Loucy (cell line): ENCODE data around the gene NELFE.
A peak's percentile ranks its signal among the peaks of the same experiment; 100 is the strongest.

ENCODE experiments used
- H2AFZ ChIP-seq: fragments of 200-600 bp; sonication (generic); 2 replicates; pipeline ENCODE4 v1.6.0; 2016; ENCODE audit warnings: antibody characterized with exemption, mild to moderate bottlenecking, low read length, moderate library complexity
- H3F3A ChIP-seq: fragments of 200-600 bp; 2 replicates; pipeline ENCODE4 v1.6.0; 2016; ENCODE audit warnings: antibody characterized with exemption, low read depth, mild to moderate bottlenecking
- H3K27me3 ChIP-seq: fragments of 200-600 bp; sonication (generic); 2 replicates; pipeline ENCODE4 v1.6.1; 2014; ENCODE audit warnings: low read length, mild to moderate bottlenecking; ENCODE audit not compliant: insufficient read depth, poor library complexity, severe bottlenecking
- H3K36me3 ChIP-seq: fragments of 200-600 bp; sonication (generic); 2 replicates; pipeline ENCODE4 v1.6.1; 2016; ENCODE audit warnings: low read length; ENCODE audit not compliant: insufficient read depth
- H3K4me1 ChIP-seq: fragments of 200-600 bp; sonication (generic); 2 replicates; pipeline ENCODE4 v1.5.1; 2014; ENCODE audit warnings: low read length, mild to moderate bottlenecking; ENCODE audit not compliant: insufficient read depth, poor library complexity, severe bottlenecking
- H3K4me2 ChIP-seq: fragments of 200-600 bp; sonication (generic); 2 replicates; pipeline ENCODE4 v1.6.0; 2014; ENCODE audit warnings: antibody characterized with exemption, low read length, low read depth, mild to moderate bottlenecking; ENCODE audit not compliant: poor library complexity, severe bottlenecking
- H3K4me3 ChIP-seq: fragments of 200-600 bp; sonication (generic); 2 replicates; pipeline ENCODE4 v1.5.1; 2014; ENCODE audit warnings: low read length, mild to moderate bottlenecking, mixed read lengths; ENCODE audit not compliant: poor library complexity, severe bottlenecking
- H3K79me2 ChIP-seq: fragments of 200-600 bp; sonication (generic); 2 replicates; pipeline ENCODE4 v1.6.1; 2014; ENCODE audit warnings: low read length; ENCODE audit not compliant: insufficient read depth
- H3K9ac ChIP-seq: fragments of 200-600 bp; sonication (generic); 2 replicates; pipeline ENCODE4 v1.6.0; 2014; ENCODE audit warnings: mild to moderate bottlenecking, low read depth, low read length, moderate library complexity; ENCODE audit not compliant: poor library complexity, severe bottlenecking
- H3K9me2 ChIP-seq: fragments of 200-600 bp; sonication (generic); replicated peaks from 2 replicates; pipeline ENCODE4 v1.6.1; 2016; ENCODE audit warnings: low read depth, low read length, mixed read lengths
- H3K9me3 ChIP-seq: fragments of 200-600 bp; sonication (generic); 2 replicates; pipeline ENCODE4 v1.6.1; 2014; ENCODE audit warnings: mild to moderate bottlenecking, antibody characterized with exemption, low read length, low read depth; ENCODE audit not compliant: insufficient read depth
- H4K20me1 ChIP-seq: fragments of 200-600 bp; sonication (generic); 2 replicates; pipeline ENCODE4 v1.6.0; 2014; ENCODE audit warnings: antibody characterized with exemption, low read length, mild to moderate bottlenecking; ENCODE audit not compliant: insufficient read depth, poor library complexity, severe bottlenecking
- EZH2phosphoT487 ChIP-seq: fragments of 200-600 bp; IDR thresholded peaks from 2 replicates; pipeline ENCODE4 v1.6.1; 2018; ENCODE audit warnings: antibody characterized with exemption, mild to moderate bottlenecking, moderate library complexity, borderline replicate concordance
- TF ChIP-seq, protein P1 (sequence below): fragments of 200-600 bp; sonication (generic); conservative IDR thresholded peaks from 2 replicates; pipeline ENCODE4 v1.5.1; 2014; ENCODE audit warnings: mild to moderate bottlenecking, antibody characterized with exemption, low read length

Gene NELFE

DNA sequence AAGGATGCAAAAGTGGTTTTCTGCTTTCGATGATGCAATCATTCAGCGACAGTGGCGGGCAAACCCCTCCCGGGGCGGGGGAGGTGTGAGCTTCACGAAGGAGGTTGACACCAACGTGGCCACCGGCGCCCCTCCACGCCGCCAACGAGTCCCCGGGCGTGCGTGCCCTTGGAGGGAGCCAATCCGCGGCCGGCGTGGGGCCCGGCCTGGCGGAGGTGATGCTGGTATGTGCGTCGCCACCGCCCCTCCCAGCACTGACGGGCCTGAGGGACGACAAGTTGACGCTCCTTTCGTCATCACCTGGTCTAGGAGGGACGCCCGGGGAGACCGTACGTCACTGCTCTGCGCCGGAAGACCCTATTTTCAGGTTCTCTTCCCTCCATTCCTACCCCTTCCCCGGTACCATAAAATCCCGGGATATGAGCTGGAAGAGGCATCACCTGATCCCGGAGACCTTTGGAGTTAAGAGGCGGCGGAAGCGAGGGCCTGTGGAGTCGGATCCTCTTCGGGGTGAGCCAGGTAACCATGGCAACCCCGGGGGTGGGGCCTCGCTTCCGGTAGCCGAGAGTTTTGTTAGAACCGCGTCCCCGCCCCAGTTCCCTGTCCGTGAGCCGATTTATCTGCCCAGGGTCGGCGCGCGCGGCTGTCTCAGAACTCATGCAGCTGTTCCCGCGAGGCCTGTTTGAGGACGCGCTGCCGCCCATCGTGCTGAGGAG, 13.4 kb upstream of the NELFE start, which contains the start of gene DXO:
Gene DXO (minus strand): TSS at position 146 of the 716 bp plus-strand sequence. CDS start 463 bp downstream, outside the sequence.
- peak within 1 kb of the TSS; percentile 88 for H3K9ac ChIP-seq
- H3K4me1 ChIP-seq = peaks cover 20% of the 10 kb centered on the region
- H3K9me3 ChIP-seq = no peaks in the 10 kb centered on the region
- H3K4me2 ChIP-seq = peak within 1 kb of the TSS; percentile 95
- H4K20me1 ChIP-seq = no peaks in the 10 kb centered on the region
- H2AFZ ChIP-seq = peak within 1 kb of the TSS; percentile 83
- H3F3A ChIP-seq = no peaks in the 10 kb centered on the region
- no peaks in the 10 kb centered on the region for H3K9me2 ChIP-seq
- no peak for TF ChIP-seq EZH2phosphoT487
- TF ChIP-seq, protein P1, sequence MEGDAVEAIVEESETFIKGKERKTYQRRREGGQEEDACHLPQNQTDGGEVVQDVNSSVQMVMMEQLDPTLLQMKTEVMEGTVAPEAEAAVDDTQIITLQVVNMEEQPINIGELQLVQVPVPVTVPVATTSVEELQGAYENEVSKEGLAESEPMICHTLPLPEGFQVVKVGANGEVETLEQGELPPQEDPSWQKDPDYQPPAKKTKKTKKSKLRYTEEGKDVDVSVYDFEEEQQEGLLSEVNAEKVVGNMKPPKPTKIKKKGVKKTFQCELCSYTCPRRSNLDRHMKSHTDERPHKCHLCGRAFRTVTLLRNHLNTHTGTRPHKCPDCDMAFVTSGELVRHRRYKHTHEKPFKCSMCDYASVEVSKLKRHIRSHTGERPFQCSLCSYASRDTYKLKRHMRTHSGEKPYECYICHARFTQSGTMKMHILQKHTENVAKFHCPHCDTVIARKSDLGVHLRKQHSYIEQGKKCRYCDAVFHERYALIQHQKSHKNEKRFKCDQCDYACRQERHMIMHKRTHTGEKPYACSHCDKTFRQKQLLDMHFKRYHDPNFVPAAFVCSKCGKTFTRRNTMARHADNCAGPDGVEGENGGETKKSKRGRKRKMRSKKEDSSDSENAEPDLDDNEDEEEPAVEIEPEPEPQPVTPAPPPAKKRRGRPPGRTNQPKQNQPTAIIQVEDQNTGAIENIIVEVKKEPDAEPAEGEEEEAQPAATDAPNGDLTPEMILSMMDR = no peak
- no peaks in the 10 kb centered on the region for H3K27me3 ChIP-seq
- H3K36me3 ChIP-seq = peaks cover 21% of the 10 kb centered on the region; the same call in 1 of the 2 replicates
- H3K79me2 ChIP-seq = peaks cover 36% of the 10 kb centered on the region
- H3K4me3 ChIP-seq = peak within 1 kb of the TSS; percentile 92

DNA sequence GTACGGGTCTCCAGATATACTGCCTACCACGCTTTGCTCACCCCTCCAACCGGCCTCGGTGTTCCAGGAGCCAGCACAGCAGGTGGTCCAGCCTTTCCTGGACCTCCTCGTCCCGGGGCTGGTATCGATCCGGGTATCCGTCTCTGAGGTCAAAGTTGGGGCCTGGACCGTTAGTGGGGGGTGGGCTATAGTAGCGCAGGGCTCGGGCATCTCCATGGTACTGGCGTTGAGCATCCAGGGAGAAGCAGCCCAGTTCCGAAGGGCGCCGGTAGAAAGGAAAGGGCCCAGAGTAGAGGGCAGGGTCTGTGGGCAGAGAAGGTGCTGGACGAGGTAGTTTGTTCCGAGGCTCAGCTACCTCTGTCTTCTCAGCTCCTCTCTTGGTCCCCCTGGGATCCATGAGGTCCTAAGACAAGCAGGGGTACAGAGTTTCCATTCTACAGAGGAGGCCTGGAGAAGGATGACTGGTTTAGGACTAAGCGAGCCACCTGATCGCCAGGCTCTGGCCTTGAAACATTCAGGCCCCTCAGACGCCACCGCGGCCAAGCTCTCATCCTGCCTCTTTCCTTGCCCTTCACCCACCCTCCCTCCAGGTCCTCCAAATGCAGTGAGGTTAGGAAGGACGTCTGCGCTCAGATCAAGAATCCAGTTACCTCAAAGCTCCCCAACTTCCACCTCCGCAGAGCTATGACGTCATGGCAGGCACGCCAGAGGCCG, 12.7 kb upstream of the NELFE start:
- TF ChIP-seq, protein P1 = no peak
- no peak for TF ChIP-seq EZH2phosphoT487
- peak overlapping the region; percentile 88 for H3K9ac ChIP-seq
- H3K4me2 ChIP-seq = peak overlapping the region; percentile 95
- H3K36me3 ChIP-seq = peaks cover 28% of the 10 kb centered on the region; the same call in 1 of the 2 replicates
- H2AFZ ChIP-seq = peak overlapping the region; percentile 83
- H3K4me1 ChIP-seq = peaks cover 20% of the 10 kb centered on the region
- no peaks in the 10 kb centered on the region for H3F3A ChIP-seq
- no peaks in the 10 kb centered on the region for H4K20me1 ChIP-seq
- H3K9me2 ChIP-seq = no peaks in the 10 kb centered on the region
- H3K27me3 ChIP-seq = no peaks in the 10 kb centered on the region
- H3K9me3 ChIP-seq = no peaks in the 10 kb centered on the region
- H3K79me2 ChIP-seq = peaks cover 36% of the 10 kb centered on the region
- H3K4me3 ChIP-seq = peak overlapping the region; percentile 92

DNA sequence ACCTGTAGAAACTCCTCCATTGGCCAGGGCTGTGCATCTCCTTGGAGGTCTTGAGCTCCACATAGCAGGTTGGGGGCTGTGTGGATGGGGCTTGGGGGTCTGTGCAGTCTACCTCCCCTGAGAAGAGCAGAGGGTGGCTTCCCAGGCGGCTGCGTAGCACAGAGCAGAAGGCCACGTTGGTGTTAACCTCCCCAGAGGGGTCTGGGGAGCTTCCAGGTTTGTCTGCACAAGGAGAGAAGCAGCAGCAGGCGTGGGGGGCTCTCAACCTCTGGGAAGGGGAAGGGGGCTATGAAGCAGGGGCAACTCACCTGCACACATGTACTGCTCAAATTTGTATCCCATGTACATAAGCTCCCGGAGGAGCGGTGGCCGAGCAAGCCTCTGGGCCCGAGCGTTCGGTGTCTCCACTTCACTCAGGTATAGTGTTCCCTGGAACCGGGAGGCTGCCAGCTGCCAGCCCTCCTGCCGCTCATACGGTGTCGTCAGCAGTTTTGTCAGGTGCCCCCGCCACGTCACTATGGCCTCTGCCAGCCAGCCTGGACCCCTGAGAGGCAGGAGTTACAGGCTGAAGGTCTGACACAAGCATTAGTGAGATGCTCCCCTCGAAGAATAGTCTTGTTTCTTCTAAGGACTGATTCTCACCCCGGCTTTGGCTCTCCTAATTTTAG, 12.0 kb upstream of the NELFE start:
- Histone ChIP-seq H3K4me1 (peaks cover 20% of the 10 kb centered on the region), H2AFZ (no peak overlapping the region), H3K36me3 (peaks cover 33% of the 10 kb centered on the region; the same call in 1 of the 2 replicates), H3K27me3 (no peaks in the 10 kb centered on the region), H3K9me3 (no peaks in the 10 kb centered on the region), H4K20me1 (no peaks in the 10 kb centered on the region), H3K4me3 (peak overlapping the region; percentile 92), H3K9ac (peak overlapping the region; percentile 88), H3F3A (no peaks in the 10 kb centered on the region), H3K9me2 (no peaks in the 10 kb centered on the region), H3K79me2 (peaks cover 36% of the 10 kb centered on the region), H3K4me2 (peak overlapping the region; percentile 95)
- TF ChIP-seq, protein P1 = no peak
- TF ChIP-seq EZH2phosphoT487 = no peak
